IMR-90 (cell line): ENCODE measurements around the gene NADK2.

Experiments used
- BHLHE40 ChIP-seq: fragments of 150-350 bp; IDR thresholded peaks from 2 replicates; pipeline ENCODE4 v1.6.1; 2016; ENCODE audit warnings: mild to moderate bottlenecking, low read depth, low read length
- CEBPB ChIP-seq: IDR thresholded peaks from 2 replicates; pipeline ENCODE4 v1.6.1; 2012; ENCODE audit warnings: low read depth, low read length, improper control_type of control experiment
- CHD1 ChIP-seq: IDR thresholded peaks from 2 replicates; pipeline ENCODE4 v1.6.1; 2012; ENCODE audit warnings: low read depth, low read length, improper control_type of control experiment
- CTCF ChIP-seq: conservative IDR thresholded peaks from 2 replicates; pipeline ENCODE4 v1.5.1; 2012; ENCODE audit warnings: mild to moderate bottlenecking, low read depth, low read length, improper control_type of control experiment
- FOS ChIP-seq: fragments of 150-350 bp; IDR thresholded peaks from 2 replicates; pipeline ENCODE4 v1.6.1; 2016; ENCODE audit warnings: low read depth, low read length
- MAFK ChIP-seq: IDR thresholded peaks from 2 replicates; pipeline ENCODE4 v1.6.1; 2012; ENCODE audit warnings: low read depth, low read length, improper control_type of control experiment
- MAZ ChIP-seq: IDR thresholded peaks from 2 replicates; pipeline ENCODE4 v1.6.1; 2012; ENCODE audit warnings: low read depth, mild to moderate bottlenecking, low read length, improper control_type of control experiment, moderate library complexity, borderline replicate concordance
- POLR2A ChIP-seq: IDR thresholded peaks from 2 replicates; pipeline ENCODE4 v1.6.1; 2012; ENCODE audit warnings: mild to moderate bottlenecking, low read depth, low read length
- RAD21 ChIP-seq: IDR thresholded peaks from 2 replicates; pipeline ENCODE4 v1.6.1; 2012; ENCODE audit warnings: low read length, improper control_type of control experiment
- RCOR1 ChIP-seq: IDR thresholded peaks from 2 replicates; pipeline ENCODE4 v1.6.1; 2012; ENCODE audit warnings: mild to moderate bottlenecking, low read length, improper control_type of control experiment; ENCODE audit not compliant: insufficient replicate concordance
- RFX5 ChIP-seq: IDR thresholded peaks from 2 replicates; pipeline ENCODE4 v1.8.0; 2012; ENCODE audit warnings: low read depth, mild to moderate bottlenecking, low read length, moderate library complexity
- SMC3 ChIP-seq: fragments of 150-350 bp; IDR thresholded peaks from 2 replicates; pipeline ENCODE4 v1.6.1; 2016; ENCODE audit warnings: low read depth, mild to moderate bottlenecking, antibody characterized with exemption, low read length, moderate library complexity
- TF ChIP-seq, protein P1 (sequence below): fragments of 150-350 bp; IDR thresholded peaks from 2 replicates; pipeline ENCODE4 v1.6.1; 2017; ENCODE audit warnings: mild to moderate bottlenecking, antibody characterized with exemption, low read length, low read depth
- TF ChIP-seq, protein P2 (sequence below): fragments of 150-350 bp; IDR thresholded peaks from 2 replicates; pipeline ENCODE4 v1.6.1; 2016; ENCODE audit warnings: low read depth, mild to moderate bottlenecking, low read length, moderate library complexity, borderline replicate concordance

DNA sequence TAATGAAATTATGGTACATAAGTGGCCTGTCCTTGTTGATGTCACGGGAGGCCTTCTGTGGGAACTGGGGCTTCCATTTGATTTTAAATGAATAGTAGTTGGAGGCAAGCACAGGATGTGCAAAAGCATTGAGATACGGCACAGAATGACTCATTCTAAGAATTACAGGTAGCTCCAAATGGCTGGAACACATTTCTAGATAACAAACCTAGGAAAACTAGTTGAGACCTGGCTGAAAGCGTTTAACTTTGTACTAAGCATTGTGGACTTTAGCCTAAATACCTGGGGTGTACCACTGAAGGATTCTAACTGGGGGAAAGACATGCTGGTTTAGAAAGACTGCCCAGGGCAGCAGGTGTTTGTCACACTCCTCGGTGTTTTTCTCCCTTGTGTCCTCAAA lies 80.4 kb downstream of the NADK2 start:
- TF ChIP-seq CHD1 (no peak), CTCF (no peak), POLR2A (no peak), RCOR1 (no peak), RAD21 (no peak), MAFK (no peak), BHLHE40 (no peak), CEBPB (no peak), RFX5 (no peak), MAZ (no peak), SMC3 (no peak), FOS (no peak)
- TF ChIP-seq, protein P1, sequence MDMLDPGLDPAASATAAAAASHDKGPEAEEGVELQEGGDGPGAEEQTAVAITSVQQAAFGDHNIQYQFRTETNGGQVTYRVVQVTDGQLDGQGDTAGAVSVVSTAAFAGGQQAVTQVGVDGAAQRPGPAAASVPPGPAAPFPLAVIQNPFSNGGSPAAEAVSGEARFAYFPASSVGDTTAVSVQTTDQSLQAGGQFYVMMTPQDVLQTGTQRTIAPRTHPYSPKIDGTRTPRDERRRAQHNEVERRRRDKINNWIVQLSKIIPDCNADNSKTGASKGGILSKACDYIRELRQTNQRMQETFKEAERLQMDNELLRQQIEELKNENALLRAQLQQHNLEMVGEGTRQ: no peak
- TF ChIP-seq, protein P2, sequence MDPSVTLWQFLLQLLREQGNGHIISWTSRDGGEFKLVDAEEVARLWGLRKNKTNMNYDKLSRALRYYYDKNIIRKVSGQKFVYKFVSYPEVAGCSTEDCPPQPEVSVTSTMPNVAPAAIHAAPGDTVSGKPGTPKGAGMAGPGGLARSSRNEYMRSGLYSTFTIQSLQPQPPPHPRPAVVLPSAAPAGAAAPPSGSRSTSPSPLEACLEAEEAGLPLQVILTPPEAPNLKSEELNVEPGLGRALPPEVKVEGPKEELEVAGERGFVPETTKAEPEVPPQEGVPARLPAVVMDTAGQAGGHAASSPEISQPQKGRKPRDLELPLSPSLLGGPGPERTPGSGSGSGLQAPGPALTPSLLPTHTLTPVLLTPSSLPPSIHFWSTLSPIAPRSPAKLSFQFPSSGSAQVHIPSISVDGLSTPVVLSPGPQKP: no peak
